Fibroblast of skin of scalp (primary cell): ENCODE results near the gene SMO.
"Not testable (repeated sequence)": the region's sequence is repeated elsewhere in the genome, so short reads cannot be mapped to it uniquely, and the experiment has no call there.

Source experiments
- DNase-seq: peaks from one replicate; pipeline ENCODE4 v3.0.0-alpha.2; 2013

SMO gene

DNA sequence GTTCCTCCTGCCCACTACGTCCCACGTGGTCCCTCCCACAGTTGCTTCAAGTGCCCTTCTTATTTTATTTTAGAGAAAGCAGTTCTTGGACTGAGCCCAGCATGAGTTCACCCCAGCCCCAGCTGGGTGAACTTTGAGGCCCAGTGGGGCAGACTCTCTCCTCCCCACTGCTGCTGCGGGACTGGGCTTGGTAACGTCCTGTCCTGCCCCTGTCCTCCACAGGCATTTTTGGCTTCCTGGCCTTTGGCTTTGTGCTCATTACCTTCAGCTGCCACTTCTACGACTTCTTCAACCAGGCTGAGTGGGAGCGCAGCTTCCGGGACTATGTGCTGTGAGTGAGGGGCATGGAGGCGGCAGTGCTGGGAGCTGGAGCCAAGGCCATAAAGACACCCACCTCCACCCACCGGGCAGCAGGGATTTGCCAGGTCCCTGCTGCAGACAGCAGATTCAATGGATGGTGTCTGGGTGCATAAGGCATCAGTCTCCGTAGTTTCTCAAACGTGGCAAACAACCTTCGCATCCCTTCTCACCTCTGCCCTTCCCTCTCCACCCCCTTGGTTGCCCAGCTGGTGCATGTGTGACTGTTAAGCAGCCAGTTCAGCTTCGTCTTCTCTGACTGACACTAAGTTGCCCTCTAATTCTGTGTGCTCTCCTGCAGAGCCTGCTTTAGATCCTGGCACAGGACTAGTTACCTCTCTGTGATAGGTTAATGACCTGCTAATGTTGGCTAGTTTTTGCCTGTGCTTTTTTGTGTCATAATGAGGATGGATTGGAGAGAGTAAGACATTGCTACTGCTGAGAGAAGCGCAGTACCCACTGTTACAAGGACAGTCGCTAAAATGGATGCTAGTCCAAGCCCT lies 20.9 kb downstream of the SMO start:
- no peak for DNase-seq

GRCh38 chr7:129210256-129210988 lies 22.0 kb downstream of the SMO start:
- DNase-seq = peak; percentile 49

- DNase-seq = no peak
Observed at GRCh38 chr7:129210989-129211312, 22.5 kb downstream of the SMO start.

GRCh38 chr7:129212126-129212525 lies 23.7 kb downstream of the SMO start:
- no peak for DNase-seq

DNA sequence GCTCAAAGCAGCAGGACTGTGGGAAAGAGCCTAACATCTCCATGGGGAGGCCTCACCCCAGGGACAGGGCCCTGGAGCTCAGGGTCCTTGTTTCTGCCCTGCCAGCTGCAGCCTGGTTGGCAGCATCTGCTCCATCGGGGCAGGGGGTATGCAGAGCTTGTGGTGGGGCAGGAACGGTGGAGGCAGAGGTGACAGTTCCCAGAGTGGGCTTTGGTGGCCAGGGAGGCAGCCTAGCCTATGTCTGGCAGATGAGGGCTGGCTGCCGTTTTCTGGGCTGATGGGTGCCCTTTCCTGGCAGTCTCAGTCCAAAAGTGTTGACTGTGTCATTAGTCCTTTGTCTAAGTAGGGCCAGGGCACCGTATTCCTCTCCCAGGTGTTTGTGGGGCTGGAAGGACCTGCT lies 24.2 kb downstream of the SMO start:
- no peak for DNase-seq

DNA sequence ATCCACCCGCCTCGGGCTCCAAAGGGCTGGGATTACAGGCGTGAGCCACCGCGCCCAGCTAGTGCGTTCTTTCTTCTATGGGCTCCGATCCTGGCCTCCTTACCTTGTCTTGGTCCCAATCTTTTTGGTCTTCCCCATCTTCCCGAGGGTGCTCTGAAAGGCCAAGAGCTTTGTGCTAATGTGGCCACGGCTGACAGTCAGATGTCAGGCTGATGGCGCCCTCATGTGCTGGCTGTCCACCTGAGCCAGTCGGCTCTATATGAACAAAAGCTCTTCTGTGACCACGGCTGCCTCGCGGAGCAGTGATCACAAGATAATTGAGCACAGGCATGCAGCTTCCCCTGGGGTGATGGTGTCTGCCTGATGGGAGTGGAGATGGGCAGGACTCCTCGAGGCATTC lies 25.4 kb downstream of the SMO start:
- DNase-seq = peak; percentile 17

DNA sequence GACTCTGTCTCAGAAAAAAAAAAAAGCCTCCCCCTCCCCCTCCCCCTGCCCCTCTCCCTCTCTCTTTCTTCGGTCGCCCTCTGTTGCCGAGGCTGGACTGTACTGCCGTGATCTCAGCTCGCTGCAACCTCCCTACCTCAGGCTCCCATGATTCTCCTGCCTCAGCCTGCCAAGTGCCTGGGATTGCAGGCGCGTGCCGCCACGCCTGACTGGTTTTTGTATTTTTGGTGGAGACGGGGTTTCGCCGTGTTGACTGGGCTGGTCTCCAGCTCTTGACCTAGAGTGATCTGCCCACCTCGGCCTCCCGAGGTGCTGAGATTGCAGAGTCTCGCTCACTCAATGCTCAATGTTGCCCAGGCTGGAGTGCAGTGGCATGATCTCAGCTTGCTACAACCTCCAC lies 27.3 kb downstream of the SMO start:
- not testable (repeated sequence) for DNase-seq

DNA sequence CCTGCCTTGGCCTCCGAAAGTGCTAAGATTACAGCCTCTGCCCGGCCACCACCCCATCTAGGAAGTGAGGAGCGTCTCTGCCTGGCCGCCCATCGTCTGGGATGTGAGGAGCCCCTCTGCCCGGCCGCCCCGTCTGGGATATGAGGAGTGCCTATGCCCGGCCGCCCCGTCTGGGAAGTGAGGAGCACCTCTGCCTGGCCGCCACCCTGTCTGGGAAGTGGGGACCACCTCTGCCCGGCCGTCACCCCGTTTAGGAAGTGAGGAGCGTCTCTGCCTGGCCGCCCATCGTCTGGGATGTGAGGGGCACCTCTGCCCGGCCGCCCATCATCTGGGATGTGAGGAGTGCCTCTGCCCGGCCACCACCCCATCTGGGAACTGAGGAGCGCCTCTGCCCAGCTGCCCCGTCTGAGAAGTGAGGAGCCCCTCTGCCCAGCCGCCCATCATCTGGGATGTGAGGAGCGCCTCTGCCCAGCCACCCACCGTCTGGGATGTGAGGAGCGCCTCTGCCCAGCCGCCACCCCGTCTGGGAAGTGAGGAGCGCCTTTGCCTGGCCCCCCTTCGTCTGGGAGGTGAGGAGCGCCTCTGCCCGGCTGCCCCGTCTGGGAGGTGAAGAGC lies 27.8 kb downstream of the SMO start:
- DNase-seq = not testable (repeated sequence)

DNA sequence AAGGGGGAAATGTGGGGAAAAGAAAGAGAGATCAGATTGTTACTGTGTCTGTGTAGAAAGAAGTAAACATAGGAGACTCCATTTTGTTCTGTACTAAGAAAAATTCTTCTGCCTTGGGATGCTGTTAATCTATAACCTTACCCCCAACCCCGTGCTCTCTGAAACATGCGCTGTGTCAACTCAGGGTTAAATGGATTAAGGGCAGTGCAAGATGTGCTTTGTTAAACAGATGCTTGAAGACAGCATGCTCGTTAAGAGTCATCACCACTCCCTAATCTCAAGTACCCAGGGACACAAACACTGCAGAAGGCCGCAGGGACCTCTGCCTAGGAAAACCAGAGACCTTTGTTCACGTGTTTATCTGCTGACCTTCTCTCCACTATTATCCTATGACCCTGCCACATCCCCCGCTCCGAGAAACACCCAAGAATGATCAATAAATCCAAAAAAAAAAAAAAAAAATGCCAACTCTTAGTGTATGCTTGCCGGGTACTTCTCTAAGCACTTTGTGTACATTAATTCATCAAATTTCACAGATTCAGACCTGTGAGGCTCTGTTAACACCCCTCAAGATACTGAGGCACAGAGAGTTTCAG lies 28.5 kb downstream of the SMO start:
- DNase-seq = not testable (repeated sequence)

GRCh38 chr7:129218514-129219062 lies 30.2 kb downstream of the SMO start:
- DNase-seq = peak; percentile 82

DNA sequence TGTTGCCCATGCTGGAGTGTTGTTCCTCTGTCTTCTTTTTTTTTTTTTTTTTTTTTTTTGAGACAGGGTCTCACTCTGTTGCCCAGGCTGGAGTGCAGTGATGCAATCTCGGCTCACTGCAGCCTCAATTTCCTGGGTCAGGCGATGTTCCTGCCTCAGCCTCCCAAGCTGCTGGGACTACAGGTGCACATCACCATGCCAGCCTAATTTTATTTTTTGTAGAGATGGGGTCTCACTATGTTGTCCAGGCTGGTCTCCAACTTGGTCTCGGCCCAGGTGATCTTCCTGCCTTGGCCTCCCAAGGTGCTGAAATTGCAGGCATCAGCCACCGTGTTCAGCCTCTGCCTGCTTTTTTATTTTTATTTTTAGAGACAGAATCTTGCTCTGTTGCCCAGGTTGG lies 30.7 kb downstream of the SMO start:
- DNase-seq = not testable (repeated sequence)

GRCh38 chr7:129222064-129222463 lies 33.6 kb downstream of the SMO start:
- no peak for DNase-seq

DNA sequence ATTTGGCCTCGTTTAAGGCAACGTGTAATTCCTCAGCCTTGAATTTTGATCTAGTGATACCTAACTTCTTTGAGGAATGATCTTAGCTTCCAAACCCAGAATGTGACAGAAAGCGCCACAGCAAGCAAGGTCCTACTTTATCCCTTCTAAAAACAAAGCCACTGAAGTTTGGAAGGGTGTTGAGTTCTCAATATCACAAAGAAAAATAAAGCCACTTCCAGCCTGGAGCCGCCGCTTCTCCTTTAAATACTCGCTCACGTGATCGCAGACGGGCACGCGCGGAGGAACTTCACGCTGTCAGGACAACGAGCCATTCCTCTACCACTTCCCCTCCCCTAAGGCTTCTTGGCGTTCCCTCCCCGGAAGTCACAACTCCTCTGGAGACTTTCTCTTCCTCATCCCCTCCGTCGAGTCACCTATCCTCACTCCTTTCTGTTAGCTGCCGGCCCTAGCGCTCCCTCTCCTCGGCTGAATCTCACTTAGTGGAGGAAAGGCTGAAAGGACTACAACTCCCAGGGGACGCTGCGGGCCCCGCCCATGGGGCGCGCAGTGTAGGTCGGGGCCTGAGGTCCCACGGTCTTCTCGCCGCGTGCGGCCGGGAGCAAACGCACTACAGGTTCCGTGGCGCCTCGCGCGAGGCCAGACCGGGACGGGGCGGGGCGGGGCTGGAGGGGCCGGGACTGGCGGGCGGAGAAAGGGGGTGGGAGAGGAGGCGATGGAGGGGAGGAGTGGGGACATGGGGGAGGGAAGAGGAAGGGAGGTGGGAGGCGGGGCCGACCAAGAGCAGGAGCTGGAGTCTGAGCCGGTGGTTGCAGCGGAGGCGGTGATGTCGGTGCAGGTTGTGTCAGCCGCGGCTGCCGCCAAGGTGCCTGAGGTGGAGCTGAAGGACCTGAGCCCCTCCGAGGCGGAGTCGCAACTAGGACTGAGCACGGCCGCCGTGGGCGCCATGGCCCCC lies 36.1 kb downstream of the SMO start, which contains the start of gene AHCYL2:
TSS of gene AHCYL2 (plus strand) at position 780 of the 955 bp plus-strand sequence.
- peak; percentile 98 for DNase-seq

DNA sequence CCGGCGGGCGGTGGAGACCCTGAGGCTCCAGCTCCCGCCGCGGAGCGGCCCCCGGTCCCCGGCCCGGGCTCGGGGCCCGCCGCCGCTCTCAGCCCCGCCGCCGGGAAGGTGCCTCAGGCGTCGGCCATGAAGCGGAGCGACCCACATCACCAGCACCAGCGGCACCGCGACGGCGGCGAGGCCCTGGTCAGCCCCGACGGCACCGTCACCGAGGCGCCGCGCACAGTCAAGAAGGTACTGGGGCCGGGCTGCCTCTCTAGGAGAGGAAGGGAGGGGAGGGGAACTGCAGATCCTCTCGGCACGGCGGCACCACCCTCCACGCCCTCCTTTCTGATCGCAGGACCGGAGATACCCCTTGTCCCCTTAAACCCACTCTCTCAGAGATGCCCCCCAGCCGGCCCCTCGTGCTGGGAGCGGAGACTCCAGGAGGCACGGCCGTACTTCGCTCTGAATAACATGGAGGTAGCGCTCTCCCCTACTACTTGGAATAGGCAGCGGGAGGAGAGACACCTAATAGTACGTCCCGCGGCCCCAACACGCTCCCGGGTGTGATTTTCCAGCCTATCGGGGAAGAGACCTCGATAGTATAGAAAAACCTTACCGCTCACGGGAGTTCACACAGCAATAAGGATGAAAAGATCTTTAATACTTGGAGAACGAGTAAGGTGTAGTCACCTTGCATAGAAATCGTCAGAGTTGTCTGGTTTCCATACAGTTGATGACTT lies 36.9 kb downstream of the SMO start:
- DNase-seq = peak; percentile 21

- DNase-seq = no peak
Observed at GRCh38 chr7:129225931-129226572, 37.6 kb downstream of the SMO start.

DNA sequence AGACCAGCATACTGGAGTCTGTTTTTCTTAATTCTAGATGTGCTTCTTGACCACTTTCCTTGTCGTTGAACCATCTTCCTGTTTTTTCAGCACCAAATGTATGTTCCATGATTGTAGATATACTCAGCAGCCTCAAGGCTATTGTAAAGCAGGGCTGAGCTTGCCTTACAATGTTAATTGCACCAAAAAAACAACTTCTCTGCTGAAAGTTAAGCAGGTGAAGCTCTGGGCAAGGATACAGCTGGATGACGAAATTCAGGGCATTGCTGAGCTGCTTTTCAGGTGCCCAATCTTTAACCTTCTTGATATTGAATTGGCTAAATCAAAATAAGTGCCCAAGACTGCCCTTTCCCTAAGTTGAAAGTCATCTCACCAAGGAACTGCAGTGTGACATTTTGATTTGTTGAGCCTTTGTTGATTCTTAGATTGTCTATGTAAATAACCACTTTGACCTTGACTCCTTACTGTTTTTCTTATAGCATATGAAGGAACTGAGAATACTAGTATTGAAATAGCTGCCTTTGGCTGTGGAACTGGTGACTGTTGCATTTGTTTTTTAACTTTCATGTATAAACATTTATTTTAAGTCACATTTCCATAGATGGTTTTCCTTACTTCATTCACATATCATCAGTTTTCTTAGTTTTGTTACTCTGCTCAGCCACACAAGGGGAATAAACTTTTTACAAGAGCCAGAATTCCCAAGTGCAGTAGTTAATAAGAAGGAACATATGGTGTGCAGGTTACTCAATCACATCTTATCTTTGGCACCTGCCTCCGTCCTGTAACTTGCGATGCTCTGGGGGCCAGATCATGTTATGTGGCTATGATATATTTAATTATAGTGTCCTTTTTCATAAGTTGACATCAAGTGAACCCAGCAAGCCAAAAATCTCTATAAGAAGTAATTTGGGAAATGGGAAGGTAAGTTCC lies 39.5 kb downstream of the SMO start:
- DNase-seq = no peak

DNA sequence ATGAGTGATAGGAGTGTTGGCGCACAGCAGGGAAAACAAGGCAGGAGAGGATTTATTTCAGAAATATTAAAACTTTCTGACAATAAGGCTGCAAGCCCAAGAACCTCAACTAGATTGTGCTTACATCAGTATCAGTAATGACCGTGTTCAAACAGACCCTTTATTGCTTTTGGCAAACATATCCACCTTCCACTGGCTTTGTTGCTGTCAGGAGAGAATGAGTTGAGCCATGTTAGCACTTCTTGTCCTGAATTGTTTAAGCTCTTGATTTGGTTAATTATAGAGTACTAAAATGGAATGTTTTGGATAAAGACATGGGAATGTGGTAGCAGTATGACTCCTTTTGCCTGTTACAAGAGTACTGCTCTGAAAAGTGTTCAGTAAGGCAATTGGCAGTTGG lies 40.2 kb downstream of the SMO start:
- DNase-seq = no peak

DNA sequence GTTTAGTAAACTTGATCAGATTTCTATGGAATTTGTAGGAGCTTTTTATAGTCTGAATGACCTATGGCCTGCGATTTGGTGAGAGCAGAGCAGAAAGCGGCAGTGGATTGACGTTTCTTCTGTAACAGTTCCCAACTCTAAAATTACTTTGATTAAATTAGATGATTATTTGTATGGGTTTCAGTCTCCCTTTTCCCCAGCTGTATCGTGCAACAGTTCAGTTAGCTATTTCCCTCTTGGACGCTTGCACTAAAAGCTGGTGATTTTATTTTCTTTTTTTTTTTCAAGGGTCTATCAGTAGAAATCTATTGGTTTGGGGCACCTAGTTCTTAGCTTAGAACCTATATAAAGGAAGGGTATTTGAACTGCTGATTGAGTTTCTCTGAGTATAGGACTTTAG lies 43.2 kb downstream of the SMO start:
- no peak for DNase-seq

DNA sequence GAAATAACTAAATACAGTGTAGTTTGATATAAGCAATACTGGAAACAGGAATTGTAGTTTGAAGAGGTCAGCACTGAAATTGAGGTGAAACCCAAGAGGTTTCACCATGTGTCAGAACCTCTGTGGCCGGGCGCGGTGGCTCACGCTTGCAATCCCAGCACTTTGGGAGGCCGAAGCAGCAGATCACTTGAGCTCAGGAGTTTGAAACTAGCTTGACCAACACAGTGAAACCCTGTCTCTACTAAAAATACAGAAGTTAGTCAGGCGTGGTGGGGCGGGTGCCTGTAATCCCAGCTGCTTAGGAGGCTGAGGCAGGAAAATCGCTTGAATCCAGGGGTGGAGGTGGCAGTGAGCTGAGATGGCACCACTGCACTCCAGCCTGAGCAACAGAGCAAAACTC lies 50.1 kb downstream of the SMO start:
- no peak for DNase-seq
